ENCODE measurements around the gene SYNGR1.
"Not testable (repeated sequence)": the region's sequence is repeated elsewhere in the genome, so short reads cannot be mapped to it uniquely, and the experiment has no call there.

The SYNGR1 gene

DNA sequence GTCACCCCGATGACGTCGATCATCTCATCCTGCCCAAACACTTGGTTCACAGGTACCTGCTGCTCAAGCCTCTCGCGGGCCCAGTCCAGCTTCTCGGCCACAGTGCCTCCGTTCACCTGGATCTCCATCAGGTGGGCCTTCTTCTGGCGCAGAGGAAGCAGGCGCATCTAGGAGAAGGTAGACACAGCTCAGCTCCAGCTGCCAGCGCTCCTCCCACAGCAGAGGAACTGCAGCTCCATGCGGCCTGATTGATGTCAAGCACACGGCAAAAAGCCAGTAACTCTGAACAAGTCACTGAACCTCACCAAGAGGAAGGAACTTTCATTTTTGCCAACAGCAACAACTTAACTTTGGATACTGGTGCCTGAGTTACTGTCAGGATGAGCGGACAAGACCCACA is 34.4 kb upstream of the SYNGR1 start:
- intact Hi-C loops (cut with DNase I): loop anchor here (5.0 to 10.0 kb wide), 2 partner anchors 73 to 441 kb away; partner anchors contain the start of genes CBX6 and PDGFB
- no peak for DNase-seq

DNA sequence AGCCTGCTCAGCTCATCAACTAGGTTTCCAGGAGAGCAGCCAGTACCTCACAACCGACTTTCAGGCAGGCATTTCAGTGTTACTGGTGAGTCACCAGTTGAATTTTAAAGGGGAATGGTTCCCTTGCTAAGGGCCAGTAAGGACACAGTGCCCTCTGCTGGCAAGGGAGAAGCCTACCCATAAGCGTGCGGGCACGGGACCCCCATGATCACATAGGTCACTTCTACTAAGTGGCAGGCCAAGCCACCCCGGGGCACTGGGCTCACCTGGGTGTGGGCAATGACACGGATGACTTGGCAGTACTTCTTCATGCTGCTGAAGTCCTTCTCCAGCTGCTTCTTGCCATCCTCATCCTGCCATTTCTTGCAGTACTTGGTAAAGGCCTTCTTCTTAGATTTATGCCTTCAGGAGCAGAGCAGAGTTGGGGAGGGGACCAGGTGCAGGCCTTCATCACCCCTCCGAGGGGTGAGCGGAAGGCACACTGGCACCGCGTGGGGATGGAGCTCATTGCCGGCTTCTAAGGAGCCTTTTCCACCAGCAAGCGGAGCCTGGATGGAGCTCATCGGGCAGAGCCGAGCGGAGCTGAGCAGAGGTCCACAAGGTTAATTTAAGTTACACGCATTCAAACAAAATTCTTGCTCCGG is 33.2 kb upstream of the SYNGR1 start:
- intact Hi-C loops (cut with DNase I): loop anchor here (1.0 to 10.0 kb wide), 3 partner anchors 74 to 442 kb away; partner anchors contain the start of genes CBX6 and PDGFB
- DNase-seq: peak; percentile 44 to 94 (median 69)

DNA sequence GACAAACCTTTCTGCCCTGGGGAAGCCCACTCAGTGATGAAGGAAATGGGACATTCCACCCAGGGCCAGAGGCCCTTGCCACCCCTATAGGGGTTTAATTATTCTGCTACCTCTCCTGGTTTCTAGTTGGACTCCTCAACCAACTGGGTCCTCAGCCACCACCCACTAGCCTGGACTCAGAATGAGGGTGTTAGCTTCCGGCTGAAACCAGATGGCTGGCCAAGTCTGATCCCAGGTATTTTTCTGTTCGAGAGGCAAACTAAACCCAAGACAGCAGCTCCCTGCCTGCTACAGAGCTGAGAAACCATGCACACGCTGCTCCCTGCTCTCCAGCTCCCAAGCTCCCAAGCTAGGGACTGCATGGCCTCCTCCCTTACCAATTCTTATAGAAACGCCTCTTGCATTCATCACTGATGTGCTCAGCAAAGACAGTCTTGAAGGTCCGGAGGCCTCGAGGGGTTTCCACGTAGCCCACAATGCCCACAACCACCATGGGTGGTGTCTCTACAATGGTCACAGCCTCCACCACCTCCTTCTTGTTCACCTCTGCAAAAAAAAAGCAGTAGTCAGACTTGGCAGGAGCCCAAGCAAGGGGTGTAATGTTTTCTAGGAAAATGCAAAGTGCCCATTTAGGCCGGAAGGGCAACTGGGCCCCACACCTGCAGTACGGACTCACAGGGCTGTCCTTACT is 32.6 kb upstream of the SYNGR1 start:
- intact Hi-C loops (cut with DNase I): loop anchor here (5.0 to 10.0 kb wide), 2 partner anchors 75 to 442 kb away; partner anchors contain the start of genes CBX6 and PDGFB

DNA sequence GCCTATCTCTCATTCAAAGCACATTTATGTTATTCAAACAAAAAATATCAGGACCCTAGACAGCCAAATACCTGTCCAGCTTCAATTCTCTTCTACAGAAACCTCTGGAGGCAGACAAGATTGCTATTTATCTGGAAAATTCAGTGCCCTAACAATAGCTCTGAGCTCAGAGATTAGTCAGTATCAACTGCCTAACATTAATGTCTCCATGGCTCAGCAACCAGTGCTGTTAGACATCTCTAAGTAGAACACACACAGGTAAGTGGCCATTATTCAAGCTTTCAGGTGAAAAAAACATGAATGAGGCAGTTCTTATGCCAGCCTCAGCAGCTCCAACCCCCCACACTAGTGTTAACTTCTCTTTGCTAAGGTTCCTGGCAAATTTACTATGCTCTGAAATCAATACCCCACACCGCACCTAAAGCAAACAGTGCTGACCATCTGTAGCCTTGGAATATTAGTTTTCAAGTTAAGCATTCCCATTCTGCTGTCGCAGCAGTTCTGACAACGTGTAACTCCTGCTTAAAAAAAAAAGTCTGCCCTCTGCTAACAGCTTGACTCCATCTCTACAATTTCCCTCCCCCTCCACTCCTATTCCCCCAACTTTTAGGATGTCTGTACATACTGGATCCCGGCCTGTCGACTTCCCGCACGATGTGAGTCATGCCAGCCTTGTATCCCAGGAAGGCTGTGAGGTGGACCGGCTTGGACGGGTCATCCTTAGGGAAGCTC is 31.9 kb upstream of the SYNGR1 start:
- intact Hi-C loops (cut with DNase I): loop anchor here (5.0 to 10.0 kb wide), 2 partner anchors 76 to 443 kb away; partner anchors contain the start of genes CBX6 and PDGFB

More for the DNA sequence above, 32.6 kb upstream of the SYNGR1 start:
- DNase-seq: no peak

DNA sequence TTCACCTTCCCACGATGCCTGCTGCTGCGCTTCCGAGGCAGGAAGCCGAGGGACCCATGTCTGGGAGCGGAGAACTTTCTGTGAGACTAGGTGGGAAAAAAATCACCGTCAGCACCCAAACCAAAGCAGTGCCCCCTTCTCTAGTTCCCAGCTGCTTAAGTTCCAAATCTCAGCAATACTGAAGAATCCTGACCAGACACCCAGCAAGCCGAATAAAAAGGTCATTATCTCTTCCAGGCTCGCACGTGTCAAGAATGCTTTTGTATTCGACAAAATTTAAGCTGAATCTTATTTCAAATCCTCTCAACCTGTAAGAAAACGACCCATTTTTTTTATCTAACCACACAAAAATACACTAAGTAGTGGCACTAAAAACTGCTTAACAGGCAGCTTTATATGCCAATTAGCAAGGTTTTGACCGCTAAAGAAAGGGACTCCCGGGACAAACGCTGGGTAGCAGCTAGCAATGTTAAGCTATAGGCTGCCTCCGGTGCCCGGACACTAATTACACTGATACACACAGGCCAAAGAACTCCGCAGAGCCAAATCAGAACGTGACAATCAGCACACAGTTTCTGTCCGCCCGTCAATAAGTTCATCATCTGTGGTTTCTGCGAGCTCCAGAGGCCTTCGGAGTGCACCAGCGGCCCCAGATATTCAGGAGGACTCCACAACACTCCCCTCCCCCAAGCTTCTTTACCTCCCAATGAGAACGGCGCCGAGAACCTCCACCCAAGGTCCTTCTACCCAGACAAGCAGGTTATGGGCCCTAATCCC is 31.1 kb upstream of the SYNGR1 start:
- peak in 1 of 10 donors; percentile 30 for DNase-seq
- intact Hi-C loops (cut with DNase I): loop anchor here (1.0 to 10.0 kb wide), 3 partner anchors 31 to 444 kb away; partner anchors contain the start of genes CBX6, PDGFB and SYNGR1

More for the DNA sequence above, 31.9 kb upstream of the SYNGR1 start:
- no peak for DNase-seq

DNA sequence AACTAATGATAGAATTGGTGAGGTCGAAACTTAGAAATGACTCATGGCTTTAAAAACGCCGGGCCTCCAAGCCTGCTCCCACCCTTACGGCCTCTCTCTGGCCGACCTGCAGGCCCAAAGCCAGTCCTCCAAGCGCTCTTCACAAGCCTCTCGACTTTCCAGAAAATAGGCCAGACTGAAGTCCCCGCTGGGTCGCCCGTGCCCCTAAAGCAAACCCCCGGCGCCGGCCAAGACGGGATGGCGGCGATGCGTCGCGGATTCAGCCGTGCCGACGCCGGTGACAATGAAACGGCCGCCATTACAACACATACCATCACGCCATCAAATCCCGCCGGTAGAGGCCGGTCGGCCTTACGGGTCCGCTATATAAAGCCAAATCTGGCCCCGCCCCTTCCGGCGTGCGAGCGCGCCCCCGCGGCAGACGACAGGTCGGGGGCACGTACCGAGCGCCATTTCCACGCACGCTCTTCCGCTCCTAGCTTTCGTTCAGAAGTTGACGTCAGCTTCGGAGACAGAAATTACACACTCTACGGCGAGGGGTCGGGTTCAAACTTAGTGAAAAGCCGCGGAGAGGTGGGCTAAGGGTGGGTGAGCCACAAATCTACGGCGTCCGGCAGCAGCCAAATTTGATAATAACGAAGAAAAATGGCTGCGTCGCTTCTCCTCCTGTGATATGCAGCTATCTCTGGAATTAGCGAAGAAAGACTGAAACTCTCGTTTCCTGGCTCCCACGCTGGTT is 30.3 kb upstream of the SYNGR1 start, which contains the start of gene RPL3:
Gene RPL3 (minus strand): TSS at position 340 of the 739 bp plus-strand sequence. CDS start 26 bp downstream, at position 314.
- intact Hi-C loops (cut with DNase I): loop anchor here (1.0 to 10.0 kb wide), 3 partner anchors 30 to 445 kb away; partner anchors contain the start of genes CBX6, PDGFB and SYNGR1
- DNase-seq: peak; percentile 95 to 100 (median 96)

DNA sequence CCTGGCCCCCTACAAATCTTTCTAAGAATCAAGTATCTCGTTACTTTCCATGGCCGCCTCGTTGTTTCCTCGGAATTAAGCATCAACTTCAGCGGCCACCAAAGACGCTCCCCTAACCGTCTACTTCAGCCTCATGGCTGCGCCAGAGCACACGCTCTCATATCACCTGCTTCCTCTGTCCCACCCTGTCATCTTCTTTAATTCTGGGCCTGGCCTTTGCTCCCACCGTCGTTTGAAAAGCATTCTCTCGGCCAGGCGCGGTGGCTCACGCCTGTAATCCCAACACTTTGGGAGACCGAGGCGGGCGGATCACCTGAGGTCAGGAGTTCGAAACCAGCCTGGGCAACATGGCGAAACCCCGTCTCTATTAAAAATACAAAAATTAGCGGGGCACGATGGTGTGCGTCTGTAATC is 29.2 kb upstream of the SYNGR1 start:
- DNase-seq: peak in 2 of 10 donors; percentile 63 to 70
- intact Hi-C loops (cut with DNase I): not testable (repeated sequence)

DNA sequence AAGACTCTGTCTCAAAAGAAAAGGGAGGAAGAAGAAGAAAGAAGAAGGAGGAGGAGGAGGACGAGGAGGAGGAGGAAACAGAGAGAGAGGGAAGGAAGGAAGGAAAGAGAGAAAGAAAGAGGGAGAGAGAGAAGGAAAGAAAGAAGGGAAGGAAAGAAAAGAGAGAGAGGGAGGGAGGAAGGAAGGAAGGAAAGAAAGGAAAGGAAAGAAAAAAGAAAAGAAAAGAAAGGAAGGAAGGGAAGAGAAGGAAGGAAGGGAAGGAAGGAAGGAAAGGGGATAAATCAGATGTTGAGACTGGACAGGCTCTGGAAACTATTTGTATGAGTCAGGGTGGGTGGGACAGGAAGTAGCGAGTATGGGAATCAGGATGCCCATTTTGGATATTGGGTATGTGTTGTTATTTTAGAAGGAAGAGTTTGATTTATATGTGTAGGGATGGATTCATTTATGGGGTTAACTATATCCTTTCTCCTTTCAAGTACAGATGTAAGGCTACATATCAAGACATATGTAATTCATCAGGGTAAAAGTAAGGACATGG is 24.3 kb upstream of the SYNGR1 start:
- intact Hi-C loops (cut with DNase I): no loop called here
- no peak for DNase-seq

DNA sequence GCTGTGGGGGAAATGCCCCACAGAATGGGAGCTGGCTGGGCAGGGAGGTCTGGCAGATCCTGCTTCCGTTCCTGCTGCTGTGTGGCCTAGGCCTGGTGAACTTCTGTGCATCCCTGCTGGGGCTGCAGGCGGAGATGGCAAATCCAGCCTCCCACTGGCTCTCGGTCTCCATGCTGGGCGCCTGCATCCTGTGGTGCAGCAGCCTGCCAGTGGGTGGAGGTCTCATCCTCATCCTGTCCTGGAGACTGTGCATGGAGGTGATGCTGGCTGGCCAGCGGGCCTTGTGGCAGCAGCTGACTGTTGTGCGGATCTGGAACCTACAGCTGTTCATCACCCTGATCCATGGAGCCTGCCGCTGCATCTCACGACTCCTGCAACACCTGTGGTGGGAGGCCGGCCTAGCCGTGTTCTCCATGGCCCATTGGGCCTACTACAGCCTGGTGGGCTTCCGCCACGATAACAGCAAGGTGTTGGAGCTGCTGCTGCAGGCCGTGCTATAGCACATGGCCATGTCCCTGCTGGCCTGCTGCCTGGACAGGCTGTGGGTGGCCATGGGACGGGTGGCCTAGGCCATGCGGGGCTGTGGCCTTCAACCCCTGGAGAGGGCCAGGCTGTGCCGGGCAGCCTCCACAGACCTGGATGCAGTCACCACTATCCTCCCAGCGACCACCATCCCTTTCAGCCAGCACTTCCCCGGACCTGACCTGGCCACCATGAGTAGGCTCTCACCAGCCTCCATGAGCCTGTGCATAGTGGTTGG is 21.6 kb upstream of the SYNGR1 start:
- intact Hi-C loops (cut with DNase I): no loop called here
- peak in 2 of 10 donors; percentile 52 to 80 for DNase-seq

DNA sequence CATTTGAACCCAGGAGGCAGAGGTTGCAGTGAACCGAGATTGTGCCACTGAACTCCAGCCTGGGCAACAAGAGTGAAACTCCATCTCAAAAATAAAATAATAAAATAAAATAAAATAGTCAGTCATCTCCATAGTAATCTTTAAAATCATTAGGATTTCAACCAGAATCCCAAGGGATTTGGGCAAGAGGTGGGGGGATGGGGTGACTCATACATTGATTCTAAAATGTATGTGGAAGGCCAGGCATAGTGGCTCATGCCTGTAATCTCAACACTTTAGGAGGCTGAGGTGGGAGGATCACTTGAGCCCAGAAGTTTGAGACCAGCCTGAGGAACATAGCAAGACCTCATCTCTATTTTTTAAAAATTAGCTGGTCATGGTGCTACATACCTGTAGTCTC is 19.2 kb upstream of the SYNGR1 start:
- intact Hi-C loops (cut with DNase I): not testable (repeated sequence)
- peak in 1 of 10 donors; percentile 1 for DNase-seq

DNA sequence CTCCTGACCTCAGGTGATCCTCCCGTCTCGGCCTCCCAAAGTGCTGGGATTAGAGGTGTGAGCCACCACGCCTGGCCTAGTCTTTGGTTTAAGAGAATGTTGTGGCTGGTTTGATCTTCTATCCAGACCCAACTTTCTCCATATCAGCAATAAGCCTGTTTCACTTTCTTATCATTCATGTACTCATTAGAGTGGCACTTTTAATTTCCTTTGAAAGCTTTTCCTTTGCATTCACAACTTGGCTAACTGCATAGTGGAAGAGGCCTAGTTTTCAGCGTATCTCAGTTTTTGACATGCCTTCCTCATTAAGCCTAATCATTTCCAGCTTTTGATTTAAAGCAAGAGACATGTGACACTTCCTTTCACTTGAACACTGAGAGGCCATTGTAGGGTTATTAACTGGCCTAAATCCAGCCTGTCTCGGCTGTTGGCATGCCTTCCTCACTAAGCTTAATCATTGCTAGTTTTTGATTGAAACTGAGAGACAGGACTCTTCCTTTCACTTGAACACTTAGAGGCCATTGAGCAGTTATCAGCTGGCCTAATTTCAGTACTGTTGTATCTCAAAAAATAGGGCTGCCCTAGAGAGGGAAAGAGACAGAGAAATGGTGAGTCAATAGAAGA is 17.2 kb upstream of the SYNGR1 start:
- intact Hi-C loops (cut with DNase I): no loop called here
- DNase-seq: peak in 1 of 10 donors; percentile 14

DNA sequence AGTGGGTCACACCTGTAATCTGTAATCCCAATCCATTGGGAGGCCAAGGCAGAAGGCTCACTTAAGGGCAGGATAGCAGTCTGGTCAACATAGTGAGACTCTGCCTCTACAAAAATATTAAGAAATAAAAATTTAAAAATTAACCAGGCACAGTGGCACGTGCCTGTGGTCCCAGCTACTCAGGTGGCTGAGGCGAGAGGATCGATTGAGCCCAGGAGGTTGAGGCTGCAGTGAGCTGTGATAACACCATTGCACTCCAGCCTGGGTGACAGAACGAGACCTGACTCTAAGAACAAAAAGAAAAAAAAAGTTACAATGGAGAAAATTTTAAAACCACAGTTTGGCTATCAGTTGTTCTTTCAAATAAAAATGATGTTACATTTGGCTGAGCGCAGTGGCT is 13.4 kb upstream of the SYNGR1 start:
- intact Hi-C loops (cut with DNase I): no loop called here
- DNase-seq: peak in 2 of 10 donors; percentile 17 to 27

DNA sequence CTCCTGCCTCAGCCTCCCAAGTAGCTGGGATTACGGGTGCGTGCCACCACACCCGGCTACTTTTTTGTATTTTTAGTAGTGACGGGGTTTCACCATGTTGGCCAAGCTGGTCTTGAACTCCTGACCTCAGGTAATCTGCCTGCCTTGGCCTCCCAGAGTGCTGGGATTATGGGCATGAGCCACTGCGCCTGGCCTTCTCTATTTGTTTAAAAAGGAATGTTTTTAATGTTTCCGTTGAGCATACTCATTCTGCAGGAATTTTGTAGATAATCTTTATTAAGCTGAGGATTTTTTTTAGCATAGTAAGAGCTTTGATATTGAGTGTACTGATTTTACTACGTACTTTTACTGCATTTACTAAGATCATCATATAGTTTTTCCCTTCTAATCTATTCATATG is 10.0 kb upstream of the SYNGR1 start:
- DNase-seq: peak in 2 of 10 donors; percentile 8 to 24
- intact Hi-C loops (cut with DNase I): not testable (repeated sequence)

DNA sequence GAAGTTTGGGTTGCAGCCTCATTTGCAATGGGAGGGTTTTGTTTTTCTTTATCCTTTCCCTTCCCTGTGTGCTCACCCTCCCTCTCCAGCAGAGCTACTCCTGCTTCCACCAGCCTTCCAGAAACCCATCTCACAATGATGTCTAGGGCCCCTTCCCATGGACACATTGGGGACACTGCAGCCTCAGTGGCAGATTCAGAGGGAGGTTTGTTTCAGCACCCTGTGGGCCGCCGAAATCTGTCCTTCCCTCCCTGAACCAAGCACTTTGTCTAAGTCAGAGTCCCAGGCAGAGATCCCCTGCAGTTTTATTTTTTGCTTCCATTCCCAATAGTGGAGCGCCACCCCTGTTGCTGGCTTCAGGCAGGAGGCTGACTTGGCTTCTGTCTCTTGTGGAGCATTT is 8.6 kb upstream of the SYNGR1 start:
- intact Hi-C loops (cut with DNase I): no loop called here
- DNase-seq: peak in 3 of 10 donors; percentile 9 to 35 (median 33)

DNA sequence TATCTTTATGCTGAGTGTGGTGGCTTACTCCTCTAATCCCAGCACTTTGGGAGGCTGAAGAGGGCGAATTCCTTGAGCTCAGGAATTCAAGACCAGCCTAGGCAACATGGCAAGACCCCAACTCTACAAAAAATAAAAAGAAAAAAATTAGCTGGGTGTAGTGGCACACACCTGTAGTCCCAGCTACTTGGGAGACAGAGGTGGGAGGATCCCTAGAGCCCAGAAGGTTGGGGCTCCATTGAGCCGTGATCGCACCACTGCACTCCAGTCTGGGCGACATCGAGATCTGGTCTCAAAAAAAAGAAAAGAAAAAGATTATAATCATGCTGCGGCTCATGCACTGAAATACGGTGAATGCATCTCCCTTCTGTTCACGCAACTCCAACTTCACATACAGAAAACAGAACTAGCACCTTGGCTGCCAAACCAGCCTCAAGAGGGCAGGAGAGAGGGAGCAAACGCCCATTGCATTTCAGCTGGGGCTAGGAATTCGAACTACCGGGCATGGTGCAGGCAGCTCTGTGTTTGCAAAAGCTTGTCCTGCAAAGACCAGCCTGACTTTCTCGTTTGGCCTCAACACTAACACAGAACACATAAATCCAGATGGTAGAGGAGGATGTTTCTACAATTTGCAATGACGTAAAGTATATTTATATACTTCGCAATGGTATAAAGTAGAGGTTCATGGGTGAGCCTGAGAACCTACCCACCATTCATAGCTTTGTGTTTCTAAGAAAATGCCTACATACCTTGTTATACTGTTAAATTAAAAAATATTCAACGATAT is 6.3 kb upstream of the SYNGR1 start:
- intact Hi-C loops (cut with DNase I): loop anchor here (2.0 kb wide), 1 partner anchor 185 kb away; no protein-coding TSS in a partner anchor

DNA sequence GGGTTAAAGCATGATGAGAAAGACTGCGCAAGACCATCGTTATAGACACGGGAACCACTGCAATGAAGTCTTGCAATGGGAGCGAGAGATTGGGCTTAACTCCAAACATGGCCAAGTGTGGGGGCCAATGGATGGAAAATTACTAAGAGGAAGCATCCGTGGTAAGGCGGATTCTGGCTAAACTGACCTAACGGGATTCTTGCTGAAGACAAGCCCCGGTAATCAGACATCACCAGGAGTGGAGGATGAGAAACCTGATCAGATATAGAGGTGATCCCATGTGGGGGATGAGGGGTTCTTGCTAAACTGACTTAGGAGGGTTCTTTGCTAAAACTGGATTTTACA is 5.8 kb upstream of the SYNGR1 start:
- intact Hi-C loops (cut with DNase I): no loop called here
- peak in 2 of 10 donors; percentile 19 to 37 for DNase-seq

More for the DNA sequence above, 6.3 kb upstream of the SYNGR1 start:
- peak; percentile 52 to 96 (median 74) for DNase-seq

DNA sequence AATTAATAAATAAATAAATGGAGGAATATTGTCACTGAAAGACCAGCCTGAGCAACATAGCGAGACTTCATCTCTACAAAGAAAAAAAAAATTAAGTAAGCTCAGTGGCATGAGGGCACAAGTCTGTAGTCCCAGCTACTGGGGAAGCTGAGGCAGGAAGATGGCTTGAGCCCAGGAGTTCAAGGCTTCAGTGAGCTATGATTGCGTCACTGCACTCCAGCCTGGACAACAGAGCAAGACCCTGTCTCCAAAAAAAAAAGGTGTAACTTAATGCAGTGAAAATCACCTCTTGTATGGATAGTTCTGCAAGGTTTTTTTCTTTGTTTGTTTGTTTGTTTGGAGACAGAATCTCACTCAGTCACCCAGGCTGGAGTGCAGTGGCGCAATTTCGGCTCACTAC is 4.6 kb upstream of the SYNGR1 start:
- intact Hi-C loops (cut with DNase I): no loop called here
- DNase-seq: peak in 1 of 10 donors; percentile 16
